IgD-negative memory B cell (primary cell): ENCODE data around the gene KLRC1. TPM values are rescaled to one million over a fixed set of nuclear protein-coding genes. Genes with fewer than 3 reads are reported as not detected.
"Not testable (repeated sequence)": the region's sequence is repeated elsewhere in the genome, so short reads cannot be mapped to it uniquely, and the experiment has no call there.

Source experiments
- H3K27ac Mint-ChIP-seq, 3 donors: one replicate each; pipeline ENCODE4 v1.8.0; 2020 to 2022; ENCODE audit warnings: mild to moderate bottlenecking in 3 of 3, mixed read lengths in 3 of 3, moderate library complexity in 1 of 3
- H3K27me3 Mint-ChIP-seq: one replicate; pipeline ENCODE4 v1.8.0; 2021; ENCODE audit warnings: mixed read lengths
- H3K36me3 Mint-ChIP-seq: one replicate; pipeline ENCODE4 v1.8.0; 2020; ENCODE audit warnings: mild to moderate bottlenecking, mixed read lengths
- H3K4me1 Mint-ChIP-seq, 3 donors: one replicate each; pipeline ENCODE4 v1.8.0; 2020 to 2022; ENCODE audit warnings: mixed read lengths in 3 of 3, mild to moderate bottlenecking in 1 of 3
- H3K4me3 Mint-ChIP-seq, 4 donors: one replicate each; pipeline ENCODE4 v1.8.0; 2020 to 2022; ENCODE audit warnings: mild to moderate bottlenecking in 4 of 4, mixed read lengths in 4 of 4, moderate library complexity in 3 of 4
- H3K9me3 Mint-ChIP-seq, 3 donors: one replicate each; pipeline ENCODE4 v1.8.0; 2020 to 2021; ENCODE audit warnings: mixed read lengths in 3 of 3, mild to moderate bottlenecking in 1 of 3
- polyA plus RNA-seq: library from polyadenylated mRNA; unstranded; fragments of 300-500 nt; fragmentation: Illumina TruSeq; gene quantifications from one replicate; pipeline ENCODE4 v1.2.3, GENCODE V29; 2021

KLRC1 gene
- polyA plus RNA-seq = 4.5 TPM

GRCh38 chr12:10453156-10453555 lies at the start of gene KLRC1:
KLRC1 (minus strand) TSS chr12:10453377; CDS start chr12:10451156, 2,221 bp downstream.
- Mint-ChIP-seq H3K4me1 (no peaks in the 10 kb centered on the region), H3K4me3 (no peak within 1 kb of the TSS), H3K36me3 (no peaks in the 10 kb centered on the region), H3K27me3 (no peaks in the 10 kb centered on the region), H3K27ac (no peak within 1 kb of the TSS), H3K9me3 (peaks cover 12 to 22% (median 14%) of the 10 kb centered on the region in 3 donors)

GRCh38 chr12:10501030-10501429 lies 47.9 kb upstream of the KLRC1 start:
- H3K4me1 Mint-ChIP-seq = no peaks in the 10 kb centered on the region
- H3K36me3 Mint-ChIP-seq = no peaks in the 10 kb centered on the region
- H3K27ac Mint-ChIP-seq = no peak overlapping the region
- peaks cover 4% of the 10 kb centered on the region for H3K27me3 Mint-ChIP-seq
- H3K4me3 Mint-ChIP-seq = no peak overlapping the region
- no peaks in the 10 kb centered on the region for H3K9me3 Mint-ChIP-seq

- Mint-ChIP-seq H3K27ac (no peak overlapping the region), H3K36me3 (peaks cover 2% of the 10 kb centered on the region), H3K4me1 (peaks cover 0 to 1% (median 0%) of the 10 kb centered on the region in 3 donors), H3K27me3 (peaks cover 4% of the 10 kb centered on the region), H3K4me3 (no peak overlapping the region), H3K9me3 (no peaks in the 10 kb centered on the region)
Measured at GRCh38 chr12:10498042-10498441, 44.9 kb upstream of the KLRC1 start.

GRCh38 chr12:10497602-10498001 lies 44.4 kb upstream of the KLRC1 start:
- no peak overlapping the region for H3K4me3 Mint-ChIP-seq
- no peaks in the 10 kb centered on the region for H3K9me3 Mint-ChIP-seq
- H3K27me3 Mint-ChIP-seq = peaks cover 4% of the 10 kb centered on the region
- H3K27ac Mint-ChIP-seq = no peak overlapping the region
- H3K4me1 Mint-ChIP-seq = peaks cover 0 to 1% (median 0%) of the 10 kb centered on the region in 3 donors
- peaks cover 2% of the 10 kb centered on the region for H3K36me3 Mint-ChIP-seq

- H3K4me1 Mint-ChIP-seq = peaks cover 0 to 1% (median 0%) of the 10 kb centered on the region in 3 donors
Measured at GRCh38 chr12:10491766-10492165, 38.6 kb upstream of the KLRC1 start.

GRCh38 chr12:10487328-10487727 lies 34.2 kb upstream of the KLRC1 start:
- H3K9me3 Mint-ChIP-seq, H3K36me3 Mint-ChIP-seq, H3K4me3 Mint-ChIP-seq, H3K27ac Mint-ChIP-seq, H3K4me1 Mint-ChIP-seq, H3K27me3 Mint-ChIP-seq: not testable (repeated sequence)

More at GRCh38 chr12:10491766-10492165, 38.6 kb upstream of the KLRC1 start:
- peaks cover 2% of the 10 kb centered on the region for H3K36me3 Mint-ChIP-seq
- no peak overlapping the region for H3K27ac Mint-ChIP-seq
- peaks cover 0 to 3% (median 3%) of the 10 kb centered on the region in 3 donors for H3K9me3 Mint-ChIP-seq
- H3K4me3 Mint-ChIP-seq = no peak overlapping the region
- peaks cover 6% of the 10 kb centered on the region for H3K27me3 Mint-ChIP-seq

- H3K4me3 Mint-ChIP-seq, H3K36me3 Mint-ChIP-seq, H3K9me3 Mint-ChIP-seq, H3K27ac Mint-ChIP-seq, H3K27me3 Mint-ChIP-seq, H3K4me1 Mint-ChIP-seq: not testable (repeated sequence)
Measured at GRCh38 chr12:10481901-10482300, 28.7 kb upstream of the KLRC1 start.

GRCh38 chr12:10472808-10473207 lies 19.6 kb upstream of the KLRC1 start:
- not testable (repeated sequence) for H3K9me3 Mint-ChIP-seq, H3K4me3 Mint-ChIP-seq, H3K4me1 Mint-ChIP-seq

GRCh38 chr12:10469701-10470100 lies 16.5 kb upstream of the KLRC1 start:
- Mint-ChIP-seq H3K4me1 (no peaks in the 10 kb centered on the region), H3K27ac (no peak overlapping the region), H3K4me3 (no peak overlapping the region), H3K36me3 (no peaks in the 10 kb centered on the region), H3K9me3 (peaks cover 0 to 2% (median 2%) of the 10 kb centered on the region in 3 donors), H3K27me3 (peaks cover 9% of the 10 kb centered on the region)

More at GRCh38 chr12:10472808-10473207, 19.6 kb upstream of the KLRC1 start:
- H3K27me3 Mint-ChIP-seq, H3K36me3 Mint-ChIP-seq, H3K27ac Mint-ChIP-seq: not testable (repeated sequence)

- H3K27me3 Mint-ChIP-seq = peaks cover 9% of the 10 kb centered on the region
- H3K36me3 Mint-ChIP-seq = no peaks in the 10 kb centered on the region
- H3K9me3 Mint-ChIP-seq = peaks cover 0 to 6% (median 0%) of the 10 kb centered on the region in 3 donors
- H3K27ac Mint-ChIP-seq = no peak overlapping the region
- H3K4me3 Mint-ChIP-seq = no peak overlapping the region
- H3K4me1 Mint-ChIP-seq = peaks cover 0 to 2% (median 0%) of the 10 kb centered on the region in 3 donors
Measured at GRCh38 chr12:10466311-10466710, 13.1 kb upstream of the KLRC1 start.

GRCh38 chr12:10457760-10458159 lies 4.6 kb upstream of the KLRC1 start:
- H3K27ac Mint-ChIP-seq = no peak overlapping the region
- peaks cover 12 to 33% (median 18%) of the 10 kb centered on the region in 3 donors for H3K9me3 Mint-ChIP-seq
- no peak overlapping the region for H3K4me3 Mint-ChIP-seq
- H3K27me3 Mint-ChIP-seq = no peaks in the 10 kb centered on the region
- H3K36me3 Mint-ChIP-seq = peaks cover 2% of the 10 kb centered on the region
- H3K4me1 Mint-ChIP-seq = no peaks in the 10 kb centered on the region

- H3K4me3 Mint-ChIP-seq = no peak overlapping the region
- H3K9me3 Mint-ChIP-seq = peaks cover 12 to 33% (median 15%) of the 10 kb centered on the region in 3 donors
- peaks cover 2% of the 10 kb centered on the region for H3K36me3 Mint-ChIP-seq
- no peaks in the 10 kb centered on the region for H3K27me3 Mint-ChIP-seq
- no peaks in the 10 kb centered on the region for H3K4me1 Mint-ChIP-seq
- H3K27ac Mint-ChIP-seq = no peak overlapping the region
Measured at GRCh38 chr12:10456856-10457255, 3.7 kb upstream of the KLRC1 start.

GRCh38 chr12:10455766-10456165 lies 2.6 kb upstream of the KLRC1 start:
- Mint-ChIP-seq H3K4me1 (no peaks in the 10 kb centered on the region), H3K36me3 (no peaks in the 10 kb centered on the region), H3K27ac (no peak overlapping the region), H3K9me3 (peaks cover 12 to 33% (median 14%) of the 10 kb centered on the region in 3 donors), H3K27me3 (no peaks in the 10 kb centered on the region), H3K4me3 (no peak overlapping the region)

GRCh38 chr12:10454531-10454930 lies 1.4 kb upstream of the KLRC1 start:
- Mint-ChIP-seq H3K4me1 (no peaks in the 10 kb centered on the region), H3K9me3 (peaks cover 12 to 22% (median 14%) of the 10 kb centered on the region in 3 donors), H3K36me3 (no peaks in the 10 kb centered on the region), H3K4me3 (no peak overlapping the region), H3K27ac (no peak overlapping the region), H3K27me3 (no peaks in the 10 kb centered on the region)

- H3K4me3 Mint-ChIP-seq = no peak overlapping the region
- H3K36me3 Mint-ChIP-seq = no peaks in the 10 kb centered on the region
- no peaks in the 10 kb centered on the region for H3K4me1 Mint-ChIP-seq
- no peaks in the 10 kb centered on the region for H3K27me3 Mint-ChIP-seq
- no peaks in the 10 kb centered on the region for H3K9me3 Mint-ChIP-seq
- H3K27ac Mint-ChIP-seq = no peak overlapping the region
Measured at GRCh38 chr12:10448236-10448635, 4.9 kb downstream of the KLRC1 start.

GRCh38 chr12:10446052-10446451 lies 7.1 kb downstream of the KLRC1 start:
- not testable (repeated sequence) for H3K27ac Mint-ChIP-seq, H3K4me3 Mint-ChIP-seq, H3K36me3 Mint-ChIP-seq, H3K4me1 Mint-ChIP-seq, H3K27me3 Mint-ChIP-seq, H3K9me3 Mint-ChIP-seq

GRCh38 chr12:10441144-10441543 lies 12.0 kb downstream of the KLRC1 start:
- not testable (repeated sequence) for H3K9me3 Mint-ChIP-seq, H3K27me3 Mint-ChIP-seq, H3K4me1 Mint-ChIP-seq, H3K4me3 Mint-ChIP-seq, H3K27ac Mint-ChIP-seq, H3K36me3 Mint-ChIP-seq
